ENCODE data around the gene UGT1A4.

UGT1A4 gene

GRCh38 chr2:233773854-233774253, 55.3 kb downstream of the UGT1A4 start:
- H3K4me3 ChIP-seq: no peak overlapping the region
- no peak for TF ChIP-seq CTCF (IDR thresholded peaks at IDR 0.05)
- H3K27ac ChIP-seq: no peak overlapping the region
- no peak for DNase-seq (ENCODE audit: low spot score)

GRCh38 chr2:233775414-233775813, 56.9 kb downstream of the UGT1A4 start:
- no peak overlapping the region for H3K27ac ChIP-seq
- no peak for TF ChIP-seq CTCF (IDR thresholded peaks at IDR 0.05)
- DNase-seq (ENCODE audit: low spot score): no peak
- no peak overlapping the region for H3K4me3 ChIP-seq

GRCh38 chr2:233778030-233778429, 59.5 kb downstream of the UGT1A4 start, which contains the start of gene MROH2A:
TSS of gene MROH2A (plus strand) at chr2:233778330. CDS start at chr2:233779359, 1,029 bp downstream.
- Histone ChIP-seq H3K4me3 (no peak within 1 kb of the TSS), H3K27ac (no peak within 1 kb of the TSS)
- no peak for DNase-seq (ENCODE audit: low spot score)
- TF ChIP-seq CTCF (IDR thresholded peaks at IDR 0.05): no peak

- Histone ChIP-seq H3K4me3 (no peak overlapping the region), H3K27ac (no peak overlapping the region)
- TF ChIP-seq CTCF (IDR thresholded peaks at IDR 0.05): no peak
- DNase-seq (ENCODE audit: low spot score): no peak
Measured at GRCh38 chr2:233779722-233780121, 61.2 kb downstream of the UGT1A4 start.

- TF ChIP-seq CTCF (IDR thresholded peaks at IDR 0.05): no peak
- DNase-seq (ENCODE audit: low spot score): no peak
- H3K4me3 ChIP-seq: no peak overlapping the region
- H3K27ac ChIP-seq: no peak overlapping the region
Measured at GRCh38 chr2:233780771-233781170, 62.2 kb downstream of the UGT1A4 start.

- H3K27ac ChIP-seq: no peak overlapping the region
- no peak for DNase-seq (ENCODE audit: low spot score)
- no peak overlapping the region for H3K4me3 ChIP-seq
- TF ChIP-seq CTCF (IDR thresholded peaks at IDR 0.05): no peak
Measured at GRCh38 chr2:233789554-233789953, 71.0 kb downstream of the UGT1A4 start.

GRCh38 chr2:233791151-233791882, 72.8 kb downstream of the UGT1A4 start:
- TF ChIP-seq CTCF (IDR thresholded peaks at IDR 0.05): no peak

More at GRCh38 chr2:233791151-233791882, 72.8 kb downstream of the UGT1A4 start:
- H3K4me3 ChIP-seq: no peak overlapping the region
- no peak overlapping the region for H3K27ac ChIP-seq
- no peak for DNase-seq (ENCODE audit: low spot score)
